Panc1 (cell line): ENCODE data around the gene FOXO4. TPM values are rescaled to one million over a fixed set of nuclear protein-coding genes. Genes with fewer than 3 reads are reported as not detected.

Experiments used
- ATAC-seq: fragments of 200-7000 bp; cut with Tn5 transposase; 2 replicates; pipeline ENCODE4 v1.9.1; 2020; ENCODE audit warnings: mild to moderate bottlenecking, moderate library complexity
- BruUV-seq: library from RNA; stranded (reverse); fragments of 400-500 nt; replicated peaks from 2 replicates; lab custom pipeline; 2021; lab: Mats Ljungman, UMichigan
- CTCF ChIA-PET: fragments of 300-600 bp; sonication (Branson Sonifier 250); formaldehyde crosslinking; loops from one replicate; lab custom pipeline; 2022; ENCODE audit warnings: antibody characterized with exemption; lab: Charles Lee
- POLR2A ChIA-PET: fragments of 300-600 bp; sonication (Branson Sonifier 250); formaldehyde crosslinking; loops from one replicate; lab custom pipeline; 2022; ENCODE audit warnings: antibody characterized with exemption; lab: Charles Lee
- DNase-seq: peaks from one replicate; pipeline ENCODE4 v3.0.0-alpha.2; 2010; ENCODE audit warnings: low read depth, low spot score
- H3K27ac ChIP-seq: 2 replicates; pipeline ENCODE4 v1.5.1; 2011; ENCODE audit warnings: mild to moderate bottlenecking, low read length, inconsistent platforms
- H3K27me3 ChIP-seq: fragments of 200-500 bp; sonication (Bioruptor generic); 2 replicates; pipeline ENCODE4 v1.6.0; 2014; ENCODE audit warnings: low read length, inconsistent platforms; ENCODE audit not compliant: control insufficient read depth, insufficient read depth
- H3K36me3 ChIP-seq: fragments of 200-500 bp; sonication (Bioruptor generic); 2 replicates; pipeline ENCODE4 v1.5.1; 2014; ENCODE audit warnings: inconsistent platforms, mild to moderate bottlenecking, low read length, moderate library complexity; ENCODE audit not compliant: control insufficient read depth, insufficient read depth
- H3K4me1 ChIP-seq: 2 replicates; pipeline ENCODE4 v1.5.1; 2011; ENCODE audit warnings: inconsistent platforms, mild to moderate bottlenecking, low read length, moderate library complexity; ENCODE audit not compliant: control insufficient read depth, insufficient read depth
- H3K4me3 ChIP-seq, 2 experiments: 2 replicates each; pipeline ENCODE4 v1.5.1; 2011 to 2012; ENCODE audit warnings: low read depth in 2 of 2, low read length in 2 of 2, mild to moderate bottlenecking in 2 of 2, inconsistent platforms in 1 of 2, moderate library complexity in 1 of 2
- H3K9me3 ChIP-seq: fragments of 200-500 bp; sonication (Bioruptor generic); 2 replicates; pipeline ENCODE4 v1.5.1; 2014; ENCODE audit warnings: low read depth, mild to moderate bottlenecking, inconsistent platforms, low read length, moderate library complexity; ENCODE audit not compliant: control insufficient read depth, insufficient read depth
- CTCF ChIP-seq: fragments of 450-650 bp; IDR thresholded peaks from 2 replicates; pipeline ENCODE4 v1.5.1; 2017; ENCODE audit warnings: mild to moderate bottlenecking
- POLR2AphosphoS5 ChIP-seq: IDR thresholded peaks from 2 replicates; pipeline ENCODE4 v1.6.1; 2012; ENCODE audit warnings: mild to moderate bottlenecking, low read depth, low read length, moderate library complexity
- SIN3A ChIP-seq: IDR thresholded peaks from 2 replicates; pipeline ENCODE4 v1.6.1; 2012; ENCODE audit warnings: low read depth, mild to moderate bottlenecking, low read length, moderate library complexity, borderline replicate concordance; ENCODE audit not compliant: insufficient read depth
- TCF7L2 ChIP-seq: IDR thresholded peaks from 2 replicates; pipeline ENCODE4 v1.6.1; 2011; ENCODE audit warnings: mild to moderate bottlenecking, low read depth, low read length, inconsistent platforms
- in situ Hi-C: cut with HindIII; loops from 2 replicates; pipeline ENCODE4 v1.10.0; 2016; ENCODE audit warnings: low sequenced_read_pairs, low pct_unique_long_range_greater_than_20kb
- intact Hi-C: fragments of 100-400 bp; cut with micrococcal nuclease; formaldehyde crosslinking; loops from one replicate; pipeline ENCODE4 v1.10.0; 2022; ENCODE audit not compliant: unreplicated experiment
- total RNA-seq: library from RNA; stranded (reverse); gene quantifications from one replicate; pipeline ENCODE4 v1.2.1, GENCODE V29; 2021; ENCODE audit not compliant: unreplicated experiment
- TF ChIP-seq, protein P1 (sequence below), 2 experiments: IDR thresholded peaks; 2 replicates each; pipeline ENCODE4 v1.6.1; 2011 to 2012; ENCODE audit warnings: low read depth in 2 of 2, control low read depth in 1 of 2, low read length in 1 of 2, mild to moderate bottlenecking in 1 of 2, moderate library complexity in 1 of 2; ENCODE audit not compliant: insufficient read depth in 1 of 2

Gene FOXO4
- total RNA-seq, 1 experiment from 2014 or later, result 2.9 TPM

- in situ Hi-C loops, result no loop called here
- H3K9me3 ChIP-seq, result no peaks in the 10 kb centered on the region
- TF ChIP-seq SIN3A (no peak), CTCF (no peak), TCF7L2 (no peak), POLR2AphosphoS5 (no peak)
- TF ChIP-seq, protein P1, sequence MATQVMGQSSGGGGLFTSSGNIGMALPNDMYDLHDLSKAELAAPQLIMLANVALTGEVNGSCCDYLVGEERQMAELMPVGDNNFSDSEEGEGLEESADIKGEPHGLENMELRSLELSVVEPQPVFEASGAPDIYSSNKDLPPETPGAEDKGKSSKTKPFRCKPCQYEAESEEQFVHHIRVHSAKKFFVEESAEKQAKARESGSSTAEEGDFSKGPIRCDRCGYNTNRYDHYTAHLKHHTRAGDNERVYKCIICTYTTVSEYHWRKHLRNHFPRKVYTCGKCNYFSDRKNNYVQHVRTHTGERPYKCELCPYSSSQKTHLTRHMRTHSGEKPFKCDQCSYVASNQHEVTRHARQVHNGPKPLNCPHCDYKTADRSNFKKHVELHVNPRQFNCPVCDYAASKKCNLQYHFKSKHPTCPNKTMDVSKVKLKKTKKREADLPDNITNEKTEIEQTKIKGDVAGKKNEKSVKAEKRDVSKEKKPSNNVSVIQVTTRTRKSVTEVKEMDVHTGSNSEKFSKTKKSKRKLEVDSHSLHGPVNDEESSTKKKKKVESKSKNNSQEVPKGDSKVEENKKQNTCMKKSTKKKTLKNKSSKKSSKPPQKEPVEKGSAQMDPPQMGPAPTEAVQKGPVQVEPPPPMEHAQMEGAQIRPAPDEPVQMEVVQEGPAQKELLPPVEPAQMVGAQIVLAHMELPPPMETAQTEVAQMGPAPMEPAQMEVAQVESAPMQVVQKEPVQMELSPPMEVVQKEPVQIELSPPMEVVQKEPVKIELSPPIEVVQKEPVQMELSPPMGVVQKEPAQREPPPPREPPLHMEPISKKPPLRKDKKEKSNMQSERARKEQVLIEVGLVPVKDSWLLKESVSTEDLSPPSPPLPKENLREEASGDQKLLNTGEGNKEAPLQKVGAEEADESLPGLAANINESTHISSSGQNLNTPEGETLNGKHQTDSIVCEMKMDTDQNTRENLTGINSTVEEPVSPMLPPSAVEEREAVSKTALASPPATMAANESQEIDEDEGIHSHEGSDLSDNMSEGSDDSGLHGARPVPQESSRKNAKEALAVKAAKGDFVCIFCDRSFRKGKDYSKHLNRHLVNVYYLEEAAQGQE (IDR thresholded peaks at IDR 0.05; ENCODE audit: insufficient read depth in 1 of 2, low read depth in 2 of 2, low read length in 1 of 2), result no peak
- CTCF ChIA-PET, result no interaction called here
- H3K36me3 ChIP-seq, result no peaks in the 10 kb centered on the region
- no peak overlapping the region for H3K4me3 ChIP-seq
- BruUV-seq, result no TSS peak
- H3K27ac ChIP-seq, result no peak overlapping the region
- ATAC-seq (no peak), DNase-seq (no peak)
- POLR2A ChIA-PET, result no interaction called here
- no peaks in the 10 kb centered on the region for H3K4me1 ChIP-seq
- intact Hi-C loops, result no loop called here
- no peaks in the 10 kb centered on the region for H3K27me3 ChIP-seq
Measured at GRCh38 chrX:71109051-71109450, 13.4 kb downstream of the FOXO4 start.

GRCh38 chrX:71111141-71111843 lies 15.6 kb downstream of the FOXO4 start, which contains the start of gene IL2RG:
IL2RG (minus strand) TSS chrX:71111577; CDS start chrX:71111539, 38 bp downstream.
- Histone ChIP-seq H3K36me3 (no peaks in the 10 kb centered on the region), H3K9me3 (no peaks in the 10 kb centered on the region), H3K27ac (no peak within 1 kb of the TSS), H3K27me3 (no peaks in the 10 kb centered on the region), H3K4me3 (no peak within 1 kb of the TSS), H3K4me1 (no peaks in the 10 kb centered on the region)
- TF ChIP-seq CTCF, result no peak
- TF ChIP-seq POLR2AphosphoS5, result no peak
- no peak for TF ChIP-seq TCF7L2
- no peak for TF ChIP-seq SIN3A
- TF ChIP-seq, protein P1 (IDR thresholded peaks at IDR 0.05; ENCODE audit: insufficient read depth in 1 of 2, low read depth in 2 of 2, low read length in 1 of 2), result no peak
- intact Hi-C loops (no loop called here), in situ Hi-C loops (no loop called here)
- no peak for DNase-seq
- CTCF ChIA-PET, result interaction anchor here (0.8 kb wide), 1 partner anchor 19 kb away, joined by 14 read pairs; no protein-coding TSS in a partner anchor
- POLR2A ChIA-PET, result no interaction called here
- BruUV-seq, result no TSS peak
- no peak for ATAC-seq
